ENCODE data around the gene GRM4.

The GRM4 gene

GRCh38 chr6:34102696-34103095 is 43.2 kb downstream of the GRM4 start:
- no peak for TF ChIP-seq EZH2 (optimal IDR thresholded peaks at IDR 0.05; ENCODE audit: low read depth, low read length)
- no peak for TF ChIP-seq EZH2phosphoT487 (IDR thresholded peaks at IDR 0.05; ENCODE audit: low read length)
- no peak for TF ChIP-seq CTCF (IDR thresholded peaks at IDR 0.05; ENCODE audit: low read length)
- no peak overlapping the region for H3K27ac ChIP-seq (ENCODE audit: low read length)
- no peak overlapping the region for H3K9ac ChIP-seq (ENCODE audit: low read length)
- peaks cover 15% of the 10 kb centered on the region for H3K4me1 ChIP-seq (ENCODE audit: low read length)
- no peaks in the 10 kb centered on the region for H3K9me3 ChIP-seq (replicated peaks; ENCODE audit: insufficient read depth, low read length)
- peaks cover 8% of the 10 kb centered on the region for H3F3A ChIP-seq (ENCODE audit: insufficient read depth, low read length)
- no peak overlapping the region for H3K4me3 ChIP-seq (ENCODE audit: low read length)
- DNase-seq, result no peak
- H2AFZ ChIP-seq (ENCODE audit: low read length), result no peak overlapping the region
- no peak overlapping the region for H3K4me2 ChIP-seq (ENCODE audit: low read depth, low read length)
- H3K9me2 ChIP-seq (replicated peaks; ENCODE audit: insufficient read depth, low read length), result no peaks in the 10 kb centered on the region
- H4K20me1 ChIP-seq (ENCODE audit: insufficient read depth, low read length), result no peaks in the 10 kb centered on the region
- no peaks in the 10 kb centered on the region for H3K79me2 ChIP-seq (ENCODE audit: low read length)
- no peaks in the 10 kb centered on the region for H3K36me3 ChIP-seq (replicated peaks; ENCODE audit: insufficient read depth, low read length)
- peaks cover 56% of the 10 kb centered on the region for H3K27me3 ChIP-seq (replicated peaks; ENCODE audit: insufficient read depth, low read length)

- no peaks in the 10 kb centered on the region for H4K20me1 ChIP-seq (ENCODE audit: insufficient read depth, low read length)
- no peak overlapping the region for H2AFZ ChIP-seq (ENCODE audit: low read length)
- no peak overlapping the region for H3K9ac ChIP-seq (ENCODE audit: low read length)
- no peak for DNase-seq
- H3K9me3 ChIP-seq (replicated peaks; ENCODE audit: insufficient read depth, low read length), result no peaks in the 10 kb centered on the region
- H3K4me1 ChIP-seq (ENCODE audit: low read length), result peaks cover 17% of the 10 kb centered on the region
- no peak overlapping the region for H3K4me3 ChIP-seq (ENCODE audit: low read length)
- TF ChIP-seq CTCF (IDR thresholded peaks at IDR 0.05; ENCODE audit: low read length), result no peak
- TF ChIP-seq EZH2 (optimal IDR thresholded peaks at IDR 0.05; ENCODE audit: low read depth, low read length), result no peak
- TF ChIP-seq EZH2phosphoT487 (IDR thresholded peaks at IDR 0.05; ENCODE audit: low read length), result no peak
- H3K9me2 ChIP-seq (replicated peaks; ENCODE audit: insufficient read depth, low read length), result no peaks in the 10 kb centered on the region
- peaks cover 51% of the 10 kb centered on the region for H3K27me3 ChIP-seq (replicated peaks; ENCODE audit: insufficient read depth, low read length)
- H3K79me2 ChIP-seq (ENCODE audit: low read length), result no peaks in the 10 kb centered on the region
- H3K4me2 ChIP-seq (ENCODE audit: low read depth, low read length), result no peak overlapping the region
- no peaks in the 10 kb centered on the region for H3K36me3 ChIP-seq (replicated peaks; ENCODE audit: insufficient read depth, low read length)
- H3F3A ChIP-seq (ENCODE audit: insufficient read depth, low read length), result peaks cover 8% of the 10 kb centered on the region
- H3K27ac ChIP-seq (ENCODE audit: low read length), result no peak overlapping the region
Observed at GRCh38 chr6:34102099-34102656, 43.7 kb downstream of the GRM4 start.

GRCh38 chr6:34100788-34101187 is 45.1 kb downstream of the GRM4 start:
- Histone ChIP-seq H3K4me3 (ENCODE audit: low read length) (no peak overlapping the region), H3K4me1 (ENCODE audit: low read length) (peaks cover 17% of the 10 kb centered on the region), H3K4me2 (ENCODE audit: low read depth, low read length) (no peak overlapping the region), H3K9ac (ENCODE audit: low read length) (no peak overlapping the region), H3K36me3 (replicated peaks; ENCODE audit: insufficient read depth, low read length) (no peaks in the 10 kb centered on the region), H3F3A (ENCODE audit: insufficient read depth, low read length) (peaks cover 8% of the 10 kb centered on the region), H2AFZ (ENCODE audit: low read length) (no peak overlapping the region), H4K20me1 (ENCODE audit: insufficient read depth, low read length) (no peaks in the 10 kb centered on the region), H3K27ac (ENCODE audit: low read length) (no peak overlapping the region), H3K9me3 (replicated peaks; ENCODE audit: insufficient read depth, low read length) (no peaks in the 10 kb centered on the region), H3K79me2 (ENCODE audit: low read length) (no peaks in the 10 kb centered on the region), H3K27me3 (replicated peaks; ENCODE audit: insufficient read depth, low read length) (peaks cover 50% of the 10 kb centered on the region), H3K9me2 (replicated peaks; ENCODE audit: insufficient read depth, low read length) (no peaks in the 10 kb centered on the region)
- no peak for DNase-seq
- TF ChIP-seq EZH2phosphoT487 (IDR thresholded peaks at IDR 0.05; ENCODE audit: low read length), result no peak
- no peak for TF ChIP-seq CTCF (IDR thresholded peaks at IDR 0.05; ENCODE audit: low read length)
- no peak for TF ChIP-seq EZH2 (optimal IDR thresholded peaks at IDR 0.05; ENCODE audit: low read depth, low read length)
